ENCODE measurements around the gene ULK3.

ULK3 gene

GRCh38 chr15:74825866-74826265 is 17.1 kb downstream of the ULK3 start:
- 0 out of 2 replicates have a peak, but pooled peaks cover 2% of the 10 kb centered on the region for H3K4me1 ChIP-seq (ENCODE audit: control insufficient read depth, insufficient read depth, low read length)
- ChIA-PET CTCF (interaction anchor here (0.5 to 8.3 kb wide), 5 partner anchors 47 to 957 kb away, joined by 3 to 63 read pairs (median 3); no protein-coding TSS in a partner anchor), POLR2A (interaction anchor here (0.7 kb wide), 1 partner anchor 13 kb away, joined by 3 read pairs; the partner anchor contains the start of gene LMAN1L)
- H3K27ac ChIP-seq (ENCODE audit: extremely low read depth, low read depth, low read length), result no peak overlapping the region
- H3K36me3 ChIP-seq (ENCODE audit: control insufficient read depth in 2 of 2, insufficient read depth in 1 of 2, low read length in 2 of 2), result no peaks in the 10 kb centered on the region
- TF ChIP-seq SCRT2 (tag by site-specific recombination; IDR thresholded peaks at IDR 0.05) (no peak), ZBTB20 (tag by site-specific recombination; IDR thresholded peaks at IDR 0.05) (no peak), ZNF548 (tag by site-specific recombination; IDR thresholded peaks at IDR 0.05) (no peak), ZNF26 (tag by site-specific recombination; IDR thresholded peaks at IDR 0.05) (no peak), ZNF391 (tag by site-specific recombination; IDR thresholded peaks at IDR 0.05; ENCODE audit: borderline replicate concordance, low read depth) (no peak), ZNF837 (tag by site-specific recombination; IDR thresholded peaks at IDR 0.05) (no peak), ZNF362 (tag by site-specific recombination; IDR thresholded peaks at IDR 0.05) (no peak), KLF7 (tag by site-specific recombination; IDR thresholded peaks at IDR 0.05; ENCODE audit: borderline replicate concordance) (no peak), ZFP69B (tag by site-specific recombination; IDR thresholded peaks at IDR 0.05) (no peak), BCL6B (tag by site-specific recombination; IDR thresholded peaks at IDR 0.05) (no peak), ZNF324 (tag by site-specific recombination; IDR thresholded peaks at IDR 0.05) (no peak)
- no peak overlapping the region for H3K4me3 ChIP-seq (ENCODE audit: low read depth, low read length)
- no peaks in the 10 kb centered on the region for H3K9me3 ChIP-seq (ENCODE audit: control insufficient read depth, insufficient read depth, low read depth, low read length)

GRCh38 chr15:74824976-74825375 is 18.0 kb downstream of the ULK3 start:
- H3K9me3 ChIP-seq (ENCODE audit: control insufficient read depth, insufficient read depth, low read depth, low read length), result no peaks in the 10 kb centered on the region
- H3K27ac ChIP-seq (ENCODE audit: extremely low read depth, low read depth, low read length), result no peak overlapping the region
- CTCF ChIA-PET, result no interaction called here
- no peak for TF ChIP-seq RBAK (tag by site-specific recombination; IDR thresholded peaks at IDR 0.05)
- TF ChIP-seq ZBTB7A (tag by site-specific recombination; IDR thresholded peaks at IDR 0.05; ENCODE audit: low read depth), result no peak
- TF ChIP-seq ZBTB26 (tag by site-specific recombination; optimal IDR thresholded peaks at IDR 0.05), result no peak
- TF ChIP-seq ZNF433 (tag by site-specific recombination; IDR thresholded peaks at IDR 0.05; ENCODE audit: low read depth), result no peak
- TF ChIP-seq ZNF302 (tag by site-specific recombination; IDR thresholded peaks at IDR 0.05; ENCODE audit: low read depth), result no peak
- TF ChIP-seq ZNF544 (tag by site-specific recombination; IDR thresholded peaks at IDR 0.05), result no peak
- no peak overlapping the region for H3K4me3 ChIP-seq (ENCODE audit: low read depth, low read length)
- POLR2A ChIA-PET, result interaction anchor here (0.6 kb wide), 2 partner anchors 60 to 176 kb away, joined by 3 to 4 read pairs; no protein-coding TSS in a partner anchor
- no peaks in the 10 kb centered on the region for H3K36me3 ChIP-seq (ENCODE audit: control insufficient read depth in 2 of 2, insufficient read depth in 1 of 2, low read length in 2 of 2)
- 0 out of 2 replicates have a peak, but pooled peaks cover 2% of the 10 kb centered on the region for H3K4me1 ChIP-seq (ENCODE audit: control insufficient read depth, insufficient read depth, low read length)

- ChIA-PET POLR2A (no interaction called here), CTCF (interaction anchor here (0.6 to 1.6 kb wide), 3 partner anchors 13 to 201 kb away, joined by 3 to 4 read pairs (median 3); no protein-coding TSS in a partner anchor)
- H3K36me3 ChIP-seq (ENCODE audit: control insufficient read depth in 2 of 2, insufficient read depth in 1 of 2, low read length in 2 of 2), result no peaks in the 10 kb centered on the region
- H3K4me1 ChIP-seq (ENCODE audit: control insufficient read depth, insufficient read depth, low read length), result 0 out of 2 replicates have a peak, but pooled peaks cover 2% of the 10 kb centered on the region
- no peaks in the 10 kb centered on the region for H3K9me3 ChIP-seq (ENCODE audit: control insufficient read depth, insufficient read depth, low read depth, low read length)
- H3K27ac ChIP-seq (ENCODE audit: extremely low read depth, low read depth, low read length), result no peak overlapping the region
- no peak overlapping the region for H3K4me3 ChIP-seq (ENCODE audit: low read depth, low read length)
- TF ChIP-seq YY2 (tag by site-specific recombination; IDR thresholded peaks at IDR 0.05) (no peak), SP7 (tag by site-specific recombination; IDR thresholded peaks at IDR 0.05) (0 out of 2 replicates have a peak, but pooled peaks have one; percentile 21), PRDM10 (tag by site-specific recombination; IDR thresholded peaks at IDR 0.05) (peak; percentile 54), ZBTB17 (tag by site-specific recombination; IDR thresholded peaks at IDR 0.05) (peak; percentile 36; the same call in 1 of the 2 replicates)
These were observed 19.6 kb downstream of the ULK3 start for GRCh38 chr15:74823324-74823723.
